Astrocyte of the cerebellum (primary cell): ENCODE results near the gene ACOXL.

Source experiments
- DNase-seq: peaks from one replicate; pipeline ENCODE4 v3.0.0-alpha.2; 2011; ENCODE audit warnings: low read depth
- H3K4me3 ChIP-seq: 2 replicates; pipeline ENCODE4 v1.5.1; 2011; ENCODE audit warnings: mild to moderate bottlenecking, low read depth, low read length, moderate library complexity
- CTCF ChIP-seq: IDR thresholded peaks from 2 replicates; pipeline ENCODE4 v1.5.1; 2012; ENCODE audit warnings: low read length, low read depth, moderate library complexity, mild to moderate bottlenecking; ENCODE audit errors: missing control alignments
- in situ Hi-C: cut with HindIII; loops from 2 replicates; pipeline ENCODE4 v1.10.0; 2017; ENCODE audit warnings: low sequenced_read_pairs

ACOXL gene

DNA sequence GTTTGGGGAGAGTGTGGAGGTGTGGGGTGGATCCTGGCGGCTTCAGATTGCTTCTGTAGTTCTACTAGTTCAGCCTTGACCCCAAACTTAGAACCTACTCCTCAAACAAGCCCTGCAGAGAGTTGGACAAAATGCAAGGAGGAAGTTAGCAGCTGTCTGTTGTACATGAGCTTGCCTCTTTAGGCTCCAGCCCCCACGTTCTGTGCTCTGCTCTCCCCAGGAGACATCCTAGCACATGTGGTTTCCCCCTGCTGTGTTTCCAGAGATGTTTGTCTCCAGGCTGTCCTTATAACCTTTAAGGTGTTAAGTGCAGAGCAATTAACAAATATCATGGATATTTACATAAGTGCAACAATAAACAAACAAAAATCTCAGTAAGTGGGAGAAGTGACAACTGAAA is 111.1 kb downstream of the ACOXL start:
- in situ Hi-C loops: no loop called here
- H3K4me3 ChIP-seq: no peak overlapping the region
- no peak for DNase-seq
- no peak for TF ChIP-seq CTCF

DNA sequence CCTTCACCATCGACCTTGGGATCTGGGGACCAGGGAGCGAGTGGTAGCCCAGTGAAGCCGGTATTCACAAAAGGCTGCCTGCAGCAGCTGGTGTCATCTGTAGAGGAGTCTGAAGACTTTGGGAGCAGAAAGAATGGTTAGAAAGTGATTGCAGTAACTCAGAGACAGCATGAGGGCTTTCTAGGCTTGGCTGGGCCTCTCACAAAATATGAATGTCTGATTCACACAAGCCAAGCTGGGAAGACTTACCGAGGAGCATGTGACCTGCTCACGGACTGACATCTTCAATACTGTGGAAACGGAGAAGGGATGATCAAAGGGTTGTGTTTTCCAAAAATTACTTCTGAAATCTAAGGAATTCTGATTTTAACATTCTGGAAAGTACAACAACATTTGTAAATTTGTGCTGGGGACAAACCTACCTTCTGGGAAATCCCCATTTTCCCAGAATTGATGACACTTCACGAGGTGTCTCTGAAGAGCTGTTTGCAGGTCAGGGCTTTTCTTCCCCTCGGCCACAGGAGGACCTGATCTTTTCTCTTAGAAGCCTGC is 111.7 kb downstream of the ACOXL start:
- no peak for DNase-seq
- in situ Hi-C loops: no loop called here
- no peak overlapping the region for H3K4me3 ChIP-seq
- no peak for TF ChIP-seq CTCF

DNA sequence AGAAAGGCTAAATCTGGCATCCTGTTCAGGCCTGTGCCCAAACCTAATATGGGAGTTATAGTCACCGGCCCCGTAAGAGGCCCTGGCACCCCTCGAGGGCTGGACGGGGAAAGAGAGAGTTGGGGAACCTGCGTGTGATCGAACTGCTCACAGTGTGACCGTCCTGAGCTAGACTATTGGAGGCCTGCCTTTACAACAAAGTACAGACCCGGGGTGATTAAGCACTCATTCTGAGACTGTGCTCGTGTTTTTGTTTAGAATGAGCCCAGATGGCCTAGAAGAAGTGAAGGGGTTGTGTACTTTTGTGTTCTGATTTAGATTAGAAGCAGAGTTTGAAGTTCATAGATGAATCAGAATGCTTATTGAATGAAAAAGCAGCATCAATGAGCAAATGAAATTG is 115.3 kb downstream of the ACOXL start:
- no peak overlapping the region for H3K4me3 ChIP-seq
- in situ Hi-C loops: no loop called here
- no peak for TF ChIP-seq CTCF
- DNase-seq: no peak

- in situ Hi-C loops: no loop called here
- DNase-seq: no peak
- no peak for TF ChIP-seq CTCF
- no peak overlapping the region for H3K4me3 ChIP-seq
Measured at GRCh38 chr2:110848071-110848470, 115.7 kb downstream of the ACOXL start.

- in situ Hi-C loops: no loop called here
- TF ChIP-seq CTCF: no peak
- no peak overlapping the region for H3K4me3 ChIP-seq
- no peak for DNase-seq
Measured at GRCh38 chr2:110848519-110849030, 116.2 kb downstream of the ACOXL start.

DNA sequence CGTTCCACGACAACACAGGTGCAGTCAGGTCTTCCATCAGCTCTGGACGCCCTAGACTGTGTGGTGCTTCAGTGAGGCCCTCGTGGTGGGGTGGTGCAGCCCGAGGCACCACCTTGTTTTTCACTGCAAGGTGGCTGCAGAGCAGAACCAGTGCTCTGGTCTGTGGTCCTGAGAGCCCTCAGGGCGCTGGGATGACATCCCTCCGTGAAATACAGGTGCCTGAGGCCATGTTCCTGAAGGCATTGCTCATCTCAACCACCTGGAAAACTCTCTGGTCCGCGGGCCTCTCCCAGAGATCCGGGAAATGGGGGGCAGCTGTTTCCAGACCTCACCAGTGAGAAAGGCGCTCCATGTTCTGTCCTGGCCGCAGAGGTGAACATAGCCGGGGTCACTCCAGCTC is 119.2 kb downstream of the ACOXL start:
- H3K4me3 ChIP-seq: no peak overlapping the region
- in situ Hi-C loops: no loop called here
- TF ChIP-seq CTCF: no peak
- DNase-seq: no peak
